HG03575 (cell line): ENCODE data around the gene CCDC87.
"Not testable (repeated sequence)": the region's sequence is repeated elsewhere in the genome, so short reads cannot be mapped to it uniquely, and the experiment has no call there.

Experiments
- ATAC-seq: cut with Tn5 transposase; IDR thresholded peaks from one replicate; pipeline ENCODE4 v1.9.1; 2021; ENCODE audit not compliant: unreplicated experiment, insufficient number of reproducible peaks, low FRiP score; ENCODE audit errors: extremely low read depth

CCDC87 gene, protein sequence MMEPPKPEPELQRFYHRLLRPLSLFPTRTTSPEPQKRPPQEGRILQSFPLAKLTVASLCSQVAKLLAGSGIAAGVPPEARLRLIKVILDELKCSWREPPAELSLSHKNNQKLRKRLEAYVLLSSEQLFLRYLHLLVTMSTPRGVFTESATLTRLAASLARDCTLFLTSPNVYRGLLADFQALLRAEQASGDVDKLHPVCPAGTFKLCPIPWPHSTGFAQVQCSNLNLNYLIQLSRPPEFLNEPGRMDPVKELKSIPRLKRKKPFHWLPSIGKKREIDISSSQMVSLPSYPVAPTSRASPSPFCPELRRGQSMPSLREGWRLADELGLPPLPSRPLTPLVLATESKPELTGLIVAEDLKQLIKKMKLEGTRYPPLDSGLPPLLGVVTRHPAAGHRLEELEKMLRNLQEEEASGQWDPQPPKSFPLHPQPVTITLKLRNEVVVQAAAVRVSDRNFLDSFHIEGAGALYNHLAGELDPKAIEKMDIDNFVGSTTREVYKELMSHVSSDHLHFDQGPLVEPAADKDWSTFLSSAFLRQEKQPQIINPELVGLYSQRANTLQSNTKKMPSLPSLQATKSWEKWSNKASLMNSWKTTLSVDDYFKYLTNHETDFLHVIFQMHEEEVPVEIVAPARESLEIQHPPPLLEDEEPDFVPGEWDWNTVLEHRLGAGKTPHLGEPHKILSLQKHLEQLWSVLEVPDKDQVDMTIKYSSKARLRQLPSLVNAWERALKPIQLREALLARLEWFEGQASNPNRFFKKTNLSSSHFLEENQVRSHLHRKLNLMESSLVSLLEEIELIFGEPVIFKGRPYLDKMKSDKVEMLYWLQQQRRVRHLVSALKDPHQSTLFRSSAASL

DNA sequence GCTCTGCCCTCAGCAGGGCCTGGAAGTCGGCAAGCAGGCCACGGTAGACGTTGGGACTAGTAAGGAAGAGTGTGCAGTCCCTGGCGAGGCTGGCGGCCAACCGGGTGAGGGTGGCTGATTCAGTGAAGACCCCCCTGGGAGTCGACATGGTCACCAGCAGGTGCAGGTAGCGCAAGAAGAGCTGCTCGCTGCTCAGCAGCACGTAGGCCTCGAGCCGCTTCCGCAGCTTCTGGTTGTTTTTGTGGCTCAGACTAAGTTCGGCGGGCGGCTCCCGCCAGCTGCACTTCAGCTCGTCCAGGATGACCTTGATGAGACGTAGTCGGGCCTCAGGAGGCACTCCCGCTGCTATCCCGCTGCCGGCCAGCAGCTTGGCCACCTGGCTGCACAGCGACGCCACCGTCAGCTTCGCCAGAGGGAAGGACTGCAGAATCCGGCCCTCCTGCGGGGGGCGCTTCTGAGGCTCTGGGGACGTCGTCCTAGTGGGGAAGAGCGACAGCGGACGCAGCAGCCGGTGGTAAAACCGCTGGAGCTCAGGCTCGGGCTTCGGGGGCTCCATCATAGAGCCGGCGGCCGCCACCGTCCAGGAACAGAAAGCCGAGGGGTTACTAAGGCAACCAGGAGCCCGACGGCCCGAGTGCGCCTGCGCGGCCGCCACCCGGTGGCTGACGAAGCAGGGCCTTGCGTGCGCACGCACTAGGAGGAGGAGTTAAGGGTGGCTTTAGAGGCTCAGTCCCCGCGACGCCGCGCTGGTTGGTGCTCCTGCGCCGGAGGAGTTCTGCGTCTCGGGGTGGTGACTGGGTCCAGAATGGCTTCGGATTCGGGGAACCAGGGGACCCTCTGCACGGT lies at the start of gene CCDC87, which contains the start of gene CCS:
Gene CCDC87, minus strand, starts transcription at position 607 of the 846 bp plus-strand sequence. Its CDS starts 48 bp downstream, at position 559.
Gene CCS, plus strand, starts transcription at position 729 of the 846 bp plus-strand sequence. Its CDS starts 77 bp downstream, at position 806.
- no peak for ATAC-seq

DNA sequence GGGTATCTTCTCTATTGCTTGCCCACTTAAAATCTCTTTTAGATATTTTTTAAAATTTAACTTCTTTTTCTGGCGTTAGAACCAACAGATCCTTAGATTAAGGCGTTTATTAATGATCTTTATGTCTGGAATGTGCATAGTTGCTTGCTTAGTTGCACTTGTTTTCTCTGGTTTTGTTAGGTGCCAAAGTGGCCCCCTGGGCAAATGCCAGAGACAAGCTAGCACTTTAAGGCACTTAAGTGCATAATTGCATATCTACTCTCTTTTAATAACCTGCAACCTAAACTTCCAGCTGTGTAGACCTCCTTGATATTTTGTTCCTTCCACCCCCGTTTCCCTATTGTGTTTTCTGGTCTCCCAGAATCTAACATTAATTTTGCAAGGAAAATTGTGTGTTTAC lies 49.0 kb upstream of the CCDC87 start:
- ATAC-seq: no peak

DNA sequence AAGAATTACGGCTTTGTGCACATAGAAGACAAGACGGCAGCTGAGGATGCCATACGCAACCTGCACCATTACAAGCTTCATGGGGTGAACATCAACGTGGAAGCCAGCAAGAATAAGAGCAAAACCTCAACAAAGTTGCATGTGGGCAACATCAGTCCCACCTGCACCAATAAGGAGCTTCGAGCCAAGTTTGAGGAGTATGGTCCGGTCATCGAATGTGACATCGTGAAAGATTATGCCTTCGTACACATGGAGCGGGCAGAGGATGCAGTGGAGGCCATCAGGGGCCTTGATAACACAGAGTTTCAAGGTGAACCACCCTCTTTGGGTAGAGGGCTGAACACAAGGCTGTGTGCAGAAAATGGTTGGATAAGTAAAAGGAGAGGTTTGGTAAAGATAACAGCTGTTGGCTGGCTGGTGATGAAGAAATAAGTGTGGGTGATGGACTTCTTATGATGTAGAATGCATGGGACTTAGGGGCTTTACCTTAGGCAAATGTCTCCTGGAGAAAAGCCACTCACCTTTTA lies 47.0 kb upstream of the CCDC87 start:
- ATAC-seq: not testable (repeated sequence)

DNA sequence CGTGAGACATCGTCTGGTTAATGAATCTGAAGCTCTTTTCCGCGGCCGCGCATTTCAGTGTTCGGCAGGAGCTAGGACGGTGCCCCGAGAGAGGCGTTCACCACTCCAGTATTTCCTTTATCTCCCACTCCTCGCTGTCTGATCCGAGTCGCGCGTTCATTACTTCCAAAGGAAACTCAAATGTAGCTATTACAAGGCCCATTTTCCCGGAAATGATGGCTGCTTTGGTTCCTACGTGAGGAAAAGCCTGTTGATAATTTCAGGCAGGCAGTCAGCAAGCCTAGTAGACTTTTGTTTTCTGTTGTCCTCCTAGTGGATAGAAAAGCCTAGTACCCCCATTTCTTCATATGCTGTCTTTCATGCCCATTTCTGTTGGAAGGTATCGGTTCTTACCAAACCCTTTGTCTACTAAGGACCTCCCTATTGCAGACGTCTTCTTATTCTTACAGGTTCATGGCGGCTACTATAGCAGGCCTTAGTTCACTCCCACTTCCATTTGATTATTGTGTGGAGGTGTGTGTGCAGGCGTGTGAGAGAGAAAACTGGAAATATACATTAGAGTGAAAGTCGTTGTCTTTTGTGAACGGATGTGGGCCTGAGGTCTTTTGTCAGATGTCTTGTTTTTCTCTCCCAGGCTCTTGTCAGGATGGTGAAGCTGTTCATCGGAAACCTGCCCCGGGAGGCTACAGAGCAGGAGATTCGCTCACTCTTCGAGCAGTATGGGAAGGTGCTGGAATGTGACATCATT lies 46.4 kb upstream of the CCDC87 start:
- ATAC-seq: no peak

DNA sequence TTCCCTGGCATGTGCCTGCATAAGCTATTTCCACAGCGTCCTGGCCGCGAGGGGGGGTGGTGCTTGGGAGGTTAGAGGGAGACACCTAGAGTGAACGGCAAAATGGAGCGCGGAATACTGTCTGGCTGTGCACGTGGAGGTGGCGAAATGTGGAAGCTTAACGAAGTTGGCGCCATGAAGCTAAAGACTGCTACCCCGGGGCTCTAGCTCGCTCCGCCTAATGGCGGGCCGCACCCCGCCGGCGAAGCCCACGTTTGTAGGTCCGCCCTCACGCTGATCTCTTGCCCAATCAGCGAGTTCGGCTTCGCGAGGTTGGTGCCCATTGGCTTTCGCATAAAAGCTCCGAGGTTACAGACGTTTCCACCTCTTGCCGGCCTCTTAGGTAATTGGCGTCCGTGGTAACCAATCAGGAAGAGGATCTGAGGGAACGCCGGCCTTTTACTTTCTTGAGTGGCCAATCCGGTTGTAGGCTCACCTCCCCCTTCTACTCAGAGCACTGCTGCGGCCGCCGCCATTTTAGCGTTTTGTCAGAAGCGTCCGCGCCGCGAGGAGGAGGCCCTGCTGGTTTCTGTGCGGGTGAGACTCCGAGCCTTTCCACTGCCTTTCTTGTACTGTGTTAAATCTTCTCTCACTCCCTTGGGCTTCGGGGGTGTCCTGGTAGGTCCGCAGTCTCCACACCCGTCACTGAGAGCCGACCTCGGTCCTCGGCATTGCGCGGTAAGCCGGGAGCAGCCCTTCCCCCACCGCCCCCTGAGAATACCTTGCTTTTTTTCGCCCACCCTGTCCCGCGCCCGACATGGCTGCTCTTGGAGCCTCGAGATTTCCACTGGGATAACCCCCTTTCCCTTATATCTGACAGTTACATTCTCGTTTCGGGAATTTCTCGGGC lies 45.6 kb upstream of the CCDC87 start, which contains the start of gene RBM4:
Gene RBM4, plus strand, starts transcription at position 527 of the 889 bp plus-strand sequence. CDS start 1,009 bp downstream, outside the sequence.
- peak; percentile 75 for ATAC-seq

DNA sequence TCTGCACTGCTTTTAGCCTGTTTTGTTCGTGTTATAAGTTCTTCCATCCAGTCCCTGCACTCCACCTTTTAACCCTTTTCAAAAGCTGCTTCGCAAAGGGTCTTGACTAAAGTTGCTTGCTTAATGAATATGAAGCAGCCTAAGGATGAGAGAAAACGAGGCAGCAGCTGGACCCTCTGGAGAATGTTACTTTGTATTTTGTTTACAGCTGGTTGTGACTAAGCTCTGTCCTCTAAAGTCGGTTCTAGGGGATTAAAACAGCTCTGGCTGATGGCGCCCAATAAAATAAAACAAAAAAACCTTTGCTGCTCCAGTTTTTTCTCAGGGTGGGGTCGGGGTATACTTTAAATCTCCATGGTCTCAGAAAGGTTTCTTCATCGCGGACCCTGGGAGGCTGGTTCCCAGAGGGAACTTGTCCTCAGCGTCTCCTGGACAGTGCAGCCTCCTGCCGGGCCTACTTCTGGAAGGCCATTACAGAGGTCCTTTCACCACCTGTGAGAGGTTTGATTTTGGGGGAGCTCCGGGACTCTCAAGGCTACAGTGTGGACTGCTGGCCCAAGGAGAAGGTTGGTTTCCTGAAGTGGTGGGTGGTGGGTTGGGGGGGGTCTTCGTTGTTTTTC lies 44.8 kb upstream of the CCDC87 start:
- ATAC-seq: no peak

DNA sequence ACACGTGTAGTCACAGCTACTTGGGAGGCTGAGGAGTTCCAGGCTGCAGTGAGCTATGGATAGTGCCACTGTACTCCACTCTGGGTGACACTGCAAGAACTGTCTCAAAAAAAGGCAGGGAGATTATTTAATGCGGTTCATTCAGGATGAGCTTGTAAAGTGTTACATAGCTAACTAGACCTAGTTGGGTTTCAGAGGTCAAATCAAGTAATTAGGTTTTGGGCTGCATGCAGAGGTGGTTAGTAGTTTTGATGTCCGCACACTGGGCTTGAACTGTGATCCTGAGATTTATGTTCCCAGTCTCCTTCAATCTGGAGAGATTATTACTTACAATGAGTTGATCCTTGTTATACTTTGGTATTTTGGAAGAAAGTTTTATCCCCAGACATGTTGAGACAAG lies 43.5 kb upstream of the CCDC87 start:
- no peak for ATAC-seq

DNA sequence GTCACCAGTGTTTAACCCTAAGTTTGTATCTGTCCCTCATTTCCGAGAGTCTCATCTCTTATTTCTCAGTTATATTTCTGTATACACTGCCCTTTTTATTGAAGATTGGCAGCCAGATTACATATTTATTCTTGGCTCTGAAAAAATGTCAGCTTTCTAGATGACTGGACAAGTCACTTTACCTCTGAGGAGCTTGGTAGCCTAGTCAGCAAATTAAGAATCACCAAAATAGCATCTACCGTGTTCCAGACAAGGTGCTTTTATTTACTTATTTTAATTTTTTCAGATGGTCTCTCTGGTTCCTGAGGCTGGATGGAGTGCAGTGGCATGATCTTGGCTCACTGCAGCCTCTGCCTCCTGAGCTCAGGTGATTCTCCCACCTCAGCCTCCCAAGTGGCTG lies 40.1 kb upstream of the CCDC87 start:
- no peak for ATAC-seq

DNA sequence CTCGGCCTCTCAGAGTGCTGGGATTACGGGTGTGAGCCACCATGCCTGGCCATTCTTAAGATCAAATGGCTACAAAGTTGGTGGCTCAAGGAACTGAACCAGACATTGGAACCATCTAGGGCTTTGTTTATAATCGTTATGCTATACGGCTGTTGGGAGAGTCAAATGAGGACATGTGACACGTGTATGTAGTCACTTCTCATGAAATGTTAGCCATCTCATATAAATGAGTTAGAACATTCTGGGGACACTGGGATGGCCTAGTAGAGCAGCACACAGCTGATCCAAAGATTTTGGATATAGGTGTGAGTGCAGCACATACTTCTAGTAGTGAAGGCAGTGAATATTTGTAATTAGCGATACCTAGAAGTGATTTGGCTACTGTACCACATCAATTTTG lies 39.0 kb upstream of the CCDC87 start:
- no peak for ATAC-seq

DNA sequence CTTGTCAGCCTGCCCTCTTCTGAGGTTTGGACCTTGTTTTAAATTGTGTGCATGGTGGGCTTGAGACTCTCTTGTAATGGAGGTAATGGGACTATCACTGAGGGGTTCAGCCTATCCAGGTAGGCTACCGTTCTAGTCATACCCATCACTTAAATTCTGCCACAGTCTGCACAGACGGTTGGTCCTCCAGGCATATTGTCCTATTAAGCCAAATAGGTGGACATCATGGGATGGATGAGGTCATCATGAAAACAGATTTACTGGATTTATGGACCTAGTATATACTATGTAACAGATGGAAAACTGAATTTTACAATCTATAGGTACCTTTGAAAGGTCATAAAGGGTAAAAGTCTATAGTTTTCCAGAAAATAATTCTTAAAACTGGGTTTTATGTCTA lies 36.5 kb upstream of the CCDC87 start:
- no peak for ATAC-seq

DNA sequence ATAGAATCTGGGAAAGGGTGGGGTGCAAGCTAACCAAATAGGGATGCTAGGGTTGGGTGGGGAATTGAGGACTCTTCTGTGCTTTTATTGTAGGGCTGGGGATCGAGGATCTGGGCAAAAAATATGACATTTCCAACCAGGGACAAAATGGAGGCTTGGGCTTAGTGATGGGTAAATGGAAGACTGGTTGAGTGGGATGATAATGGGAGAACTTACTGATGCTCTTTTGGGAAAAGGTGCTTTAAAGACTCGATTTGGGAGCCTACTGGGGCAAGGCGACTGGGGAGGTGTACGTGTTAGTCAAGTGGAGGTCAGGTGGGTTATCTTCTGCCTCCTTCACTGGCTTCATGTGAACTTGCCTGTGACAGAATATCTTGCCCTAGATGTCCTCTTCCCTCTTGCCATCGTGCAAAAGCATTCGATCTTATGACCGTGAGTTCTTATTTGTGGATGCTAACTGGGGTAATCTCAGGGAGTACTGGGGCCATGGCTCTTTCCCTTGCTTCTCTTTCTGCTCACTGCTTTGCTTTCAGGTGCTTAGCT lies 35.3 kb upstream of the CCDC87 start:
- ATAC-seq: no peak

DNA sequence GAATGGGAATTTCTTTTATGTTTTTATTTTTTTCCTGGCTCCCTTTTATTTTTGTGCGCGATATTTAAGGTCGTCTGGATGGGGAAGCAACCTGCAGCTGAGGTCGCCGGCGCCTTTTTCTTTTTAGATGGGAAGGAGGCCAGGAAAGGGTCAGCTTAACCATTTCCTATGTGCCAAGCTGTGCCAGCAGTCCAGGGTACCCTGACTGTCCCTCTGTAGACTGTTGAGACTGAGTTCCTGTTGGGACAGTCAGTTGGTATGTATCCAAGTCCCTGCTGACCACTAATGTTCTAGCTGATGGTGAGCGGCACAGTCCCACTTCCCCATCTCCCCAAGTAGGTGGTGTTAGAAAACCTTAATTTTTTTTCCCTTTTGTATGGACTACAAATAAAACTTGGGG lies 34.1 kb upstream of the CCDC87 start:
- no peak for ATAC-seq

DNA sequence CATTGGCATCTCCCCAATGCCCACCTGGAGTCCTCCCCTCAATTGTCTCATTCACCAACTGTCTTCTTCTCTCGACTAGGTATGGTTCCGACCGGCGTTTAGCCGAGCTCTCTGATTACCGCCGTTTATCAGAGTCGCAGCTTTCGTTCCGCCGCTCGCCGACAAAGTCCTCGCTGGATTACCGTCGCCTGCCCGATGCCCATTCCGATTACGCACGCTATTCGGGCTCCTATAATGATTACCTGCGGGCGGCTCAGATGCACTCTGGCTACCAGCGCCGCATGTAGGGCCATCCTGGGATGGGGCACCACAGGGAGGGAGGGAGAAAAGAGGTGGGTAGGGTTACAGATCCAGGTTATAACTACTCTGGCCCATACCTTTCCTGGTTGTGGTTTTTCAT lies 33.5 kb upstream of the CCDC87 start:
- no peak for ATAC-seq

DNA sequence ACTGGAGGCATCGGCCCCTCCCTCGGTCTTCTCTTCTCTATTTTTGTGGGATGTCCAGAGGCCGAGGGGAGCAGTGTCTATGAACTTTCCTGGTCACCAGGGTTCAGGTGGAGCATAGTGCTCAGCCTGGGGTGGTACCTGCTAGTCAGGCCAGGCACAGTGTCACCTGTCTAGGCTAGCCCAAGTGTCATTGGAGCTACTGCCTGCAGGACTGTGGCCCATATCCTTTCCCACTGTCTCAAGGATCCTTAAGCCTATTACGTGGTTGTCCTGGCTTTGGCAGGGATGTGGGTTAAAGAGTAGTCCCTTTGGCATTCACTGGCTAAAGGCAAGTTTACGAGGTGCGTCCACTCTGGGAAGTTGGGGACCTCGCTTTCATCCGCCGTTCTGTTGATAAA lies 32.9 kb upstream of the CCDC87 start:
- no peak for ATAC-seq

DNA sequence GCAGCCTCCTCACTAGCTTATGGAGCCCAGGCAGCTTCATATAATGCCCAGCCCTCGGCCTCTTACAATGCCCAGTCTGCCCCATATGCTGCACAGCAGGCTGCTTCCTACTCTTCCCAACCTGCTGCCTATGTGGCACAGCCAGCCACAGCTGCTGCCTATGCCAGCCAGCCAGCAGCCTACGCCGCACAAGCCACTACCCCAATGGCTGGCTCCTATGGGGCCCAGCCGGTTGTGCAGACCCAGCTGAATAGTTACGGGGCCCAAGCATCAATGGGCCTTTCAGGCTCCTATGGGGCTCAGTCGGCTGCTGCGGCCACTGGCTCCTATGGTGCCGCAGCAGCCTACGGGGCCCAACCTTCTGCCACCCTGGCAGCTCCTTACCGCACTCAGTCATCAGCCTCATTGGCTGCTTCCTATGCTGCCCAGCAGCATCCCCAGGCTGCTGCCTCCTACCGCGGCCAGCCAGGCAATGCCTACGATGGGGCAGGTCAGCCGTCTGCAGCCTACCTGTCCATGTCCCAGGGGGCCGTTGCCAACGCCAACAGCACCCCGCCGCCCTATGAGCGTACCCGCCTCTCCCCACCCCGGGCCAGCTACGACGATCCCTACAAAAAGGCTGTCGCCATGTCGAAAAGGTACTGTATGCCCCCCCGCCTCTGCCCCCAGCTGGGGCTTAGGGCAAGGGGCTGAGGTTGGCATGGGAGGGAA lies 32.3 kb upstream of the CCDC87 start:
- ATAC-seq: no peak

DNA sequence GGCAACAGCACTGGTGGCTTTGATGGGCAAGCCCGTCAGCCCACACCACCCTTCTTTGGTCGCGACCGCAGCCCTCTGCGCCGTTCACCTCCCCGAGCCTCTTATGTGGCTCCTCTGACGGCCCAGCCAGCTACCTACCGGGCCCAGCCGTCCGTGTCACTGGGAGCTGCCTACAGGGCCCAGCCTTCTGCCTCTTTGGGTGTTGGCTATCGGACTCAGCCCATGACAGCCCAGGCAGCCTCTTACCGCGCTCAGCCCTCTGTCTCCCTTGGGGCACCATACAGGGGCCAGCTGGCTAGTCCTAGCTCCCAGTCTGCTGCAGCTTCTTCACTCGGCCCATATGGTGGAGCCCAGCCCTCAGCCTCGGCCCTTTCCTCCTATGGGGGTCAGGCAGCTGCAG lies 31.6 kb upstream of the CCDC87 start:
- ATAC-seq: no peak
